Pancreas (tissue), 10 donors: ENCODE data around the gene DLD. TPM values are rescaled to one million over a fixed set of nuclear protein-coding genes. Genes with fewer than 3 reads are reported as not detected.

ENCODE experiments used
- ATAC-seq, 4 donors: fragments of 200-7000 bp; cut with Tn5 transposase; one replicate each; pipeline versions ENCODE4 v1.8.0 to v1.9.1; 2020; ENCODE audit warnings: mild to moderate bottlenecking in 4 of 4, moderate library complexity in 4 of 4
- DNase-seq, 6 donors: peaks; one replicate each; pipeline ENCODE4 v3.0.0-alpha.2; 2020
- FAIRE-seq: peaks from 2 replicates; lab custom pipeline; 2012; peaks lifted over from hg19 to GRCh38; lab: Jason Lieb, UNC
- H3K27ac ChIP-seq, 4 donors: fragments of 200-600 bp; sonication (generic); 1 replicate in 3 of 4; 2 replicates in 1 of 4; pipeline versions ENCODE4 v1.5.0 to v1.8.0; 2020
- H3K27me3 ChIP-seq, 4 donors: fragments of 200-600 bp; one replicate each; pipeline ENCODE4 v1.8.0; 2021
- H3K36me3 ChIP-seq, 3 donors: fragments of 200-600 bp; sonication (generic) in 1 of 3; one replicate each; pipeline versions ENCODE4 v1.5.0 to v1.8.0; 2020 to 2021
- H3K4me1 ChIP-seq, 3 donors: fragments of 200-600 bp; one replicate each; pipeline ENCODE4 v1.8.0; 2021
- H3K4me3 ChIP-seq, 4 donors: fragments of 200-600 bp; sonication (generic) in 2 of 4; one replicate each; pipeline versions ENCODE4 v1.5.0 to v1.8.0; 2020 to 2021
- H3K9me3 ChIP-seq, 4 donors: fragments of 200-600 bp; one replicate each; pipeline ENCODE4 v1.8.0; 2021
- WGBS, 2 donors: extraction: QIAGEN DNeasy Blood & Tissue Kit; methylation state at CpG; one replicate each; pipeline ENCODE4 v1.1.7; 2013; 5-methylcytosine and 5-hydroxymethylcytosine counted together
- intact Hi-C, 3 donors: fragments of 100-400 bp; cut with DNase I; formaldehyde crosslinking; loops; one replicate each; pipeline versions ENCODE4 v1.11.1 to v1.14.2; 2022
- polyA plus RNA-seq, 2 donors: library from polyadenylated mRNA; stranded (reverse); fragments of 200-250 nt; gene quantifications; one replicate each; pipeline ENCODE4 v1.2.3, GENCODE V29; 2013
- total RNA-seq, 6 donors: library from RNA; stranded (reverse); fragmentation: NEBNext Ultra II Directional in 4 of 6; extraction: Animal tissue kit (Norgen Biotek cat#: 25700) in 4 of 6; gene quantifications; one replicate each; pipeline versions ENCODE4 v1.2.1 to v1.2.4, GENCODE V29; 2021 to 2023
- TF ChIP-seq, protein P1 (sequence below), 4 donors: fragments of 200-600 bp; sonication (generic) in 3 of 4; IDR thresholded peaks; one replicate each; pipeline versions ENCODE4 v1.5.0 to v1.8.0; 2021; ENCODE audit warnings: antibody characterized with exemption in 4 of 4
- donor health status: healthy with polysubstance abuse.
- donor health status: DM: no; HTN: no; CAD: no; lungs with moderate emphysema.
- donor health status: DM: no; HTN: no; CAD: no.
- donor health status: control.
- donor health status: control.
- donor health status: Bipolar disorder and iron deficiency.
- donor health status: DM: yes; HTN: yes; CAD: no.
- donor health status: DM: no; HTN: no; CAD: no.
- donor health status: DM: no; HTN: no; CAD: no.
- donor health status: DM: yes; HTN: yes; CAD: no.

The DLD gene
- total and polyA plus RNA-seq, 8 donors: 8.2 to 43.0 (median 34.1) TPM

DNA sequence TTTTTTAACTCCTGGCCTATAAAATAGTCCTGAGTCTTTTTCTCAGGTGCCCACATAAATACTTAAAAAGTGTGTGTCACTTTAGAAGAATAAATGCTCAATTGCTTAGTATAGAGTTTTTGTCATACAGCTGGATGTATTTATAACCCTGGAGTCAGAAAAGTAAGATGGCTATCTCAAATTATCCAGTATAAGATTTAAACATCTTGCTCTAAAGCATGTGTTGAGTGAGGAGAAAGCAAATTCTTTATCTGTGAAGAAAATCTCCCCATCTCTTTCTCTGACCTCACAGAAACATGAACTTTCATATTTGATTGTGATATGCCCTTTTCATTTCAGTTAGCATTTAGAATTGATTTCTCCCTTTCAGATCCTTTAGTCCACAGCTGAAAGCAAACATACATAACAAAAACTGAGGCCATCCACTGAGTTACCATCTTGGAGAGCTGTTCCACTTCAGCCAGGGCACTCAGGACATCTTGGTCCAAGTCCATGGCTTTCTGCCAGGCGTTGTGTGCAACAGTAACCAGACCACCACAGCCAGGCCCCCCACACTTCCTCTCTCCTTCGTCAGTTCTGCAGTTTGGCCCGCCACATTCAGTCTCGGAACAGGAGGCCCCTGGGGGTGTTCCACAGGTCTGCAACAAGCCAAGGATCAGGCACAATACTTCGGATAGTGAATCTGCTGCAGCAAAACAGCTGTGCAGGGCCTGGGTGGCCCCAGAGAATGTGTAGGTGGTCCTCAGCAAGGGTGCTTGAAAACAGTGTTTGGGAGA is 40.9 kb downstream of the DLD start:
- ATAC-seq (no peak), DNase-seq (peak in 1 of 6 donors; percentile 32), FAIRE-seq (no peak)
- Histone ChIP-seq H3K9me3 (no peaks in the 10 kb centered on the region), H3K36me3 (peaks cover 0 to 40% (median 5%) of the 10 kb centered on the region in 3 donors), H3K27me3 (no peaks in the 10 kb centered on the region), H3K27ac (no peak overlapping the region), H3K4me1 (no peaks in the 10 kb centered on the region), H3K4me3 (no peak overlapping the region)
- intact Hi-C loops: no loop called here
- TF ChIP-seq, protein P1, sequence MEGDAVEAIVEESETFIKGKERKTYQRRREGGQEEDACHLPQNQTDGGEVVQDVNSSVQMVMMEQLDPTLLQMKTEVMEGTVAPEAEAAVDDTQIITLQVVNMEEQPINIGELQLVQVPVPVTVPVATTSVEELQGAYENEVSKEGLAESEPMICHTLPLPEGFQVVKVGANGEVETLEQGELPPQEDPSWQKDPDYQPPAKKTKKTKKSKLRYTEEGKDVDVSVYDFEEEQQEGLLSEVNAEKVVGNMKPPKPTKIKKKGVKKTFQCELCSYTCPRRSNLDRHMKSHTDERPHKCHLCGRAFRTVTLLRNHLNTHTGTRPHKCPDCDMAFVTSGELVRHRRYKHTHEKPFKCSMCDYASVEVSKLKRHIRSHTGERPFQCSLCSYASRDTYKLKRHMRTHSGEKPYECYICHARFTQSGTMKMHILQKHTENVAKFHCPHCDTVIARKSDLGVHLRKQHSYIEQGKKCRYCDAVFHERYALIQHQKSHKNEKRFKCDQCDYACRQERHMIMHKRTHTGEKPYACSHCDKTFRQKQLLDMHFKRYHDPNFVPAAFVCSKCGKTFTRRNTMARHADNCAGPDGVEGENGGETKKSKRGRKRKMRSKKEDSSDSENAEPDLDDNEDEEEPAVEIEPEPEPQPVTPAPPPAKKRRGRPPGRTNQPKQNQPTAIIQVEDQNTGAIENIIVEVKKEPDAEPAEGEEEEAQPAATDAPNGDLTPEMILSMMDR (IDR thresholded peaks at IDR 0.05): no peak
- WGBS, 2 donors: 82 to 84% methylated on average over 5 of the region's 5 CpGs

GRCh38 chr7:107932805-107933204 is 41.8 kb downstream of the DLD start:
- Histone ChIP-seq H3K4me1 (no peaks in the 10 kb centered on the region), H3K9me3 (no peaks in the 10 kb centered on the region), H3K36me3 (peaks cover 0 to 33% (median 5%) of the 10 kb centered on the region in 3 donors), H3K4me3 (no peak overlapping the region), H3K27ac (no peak overlapping the region), H3K27me3 (no peaks in the 10 kb centered on the region)
- TF ChIP-seq, protein P1 (IDR thresholded peaks at IDR 0.05): no peak
- intact Hi-C loops: no loop called here
- FAIRE-seq (no peak), DNase-seq (no peak), ATAC-seq (no peak)
- 71 to 79% methylated on average over 2 of the region's 2 CpGs for WGBS, 2 donors

DNA sequence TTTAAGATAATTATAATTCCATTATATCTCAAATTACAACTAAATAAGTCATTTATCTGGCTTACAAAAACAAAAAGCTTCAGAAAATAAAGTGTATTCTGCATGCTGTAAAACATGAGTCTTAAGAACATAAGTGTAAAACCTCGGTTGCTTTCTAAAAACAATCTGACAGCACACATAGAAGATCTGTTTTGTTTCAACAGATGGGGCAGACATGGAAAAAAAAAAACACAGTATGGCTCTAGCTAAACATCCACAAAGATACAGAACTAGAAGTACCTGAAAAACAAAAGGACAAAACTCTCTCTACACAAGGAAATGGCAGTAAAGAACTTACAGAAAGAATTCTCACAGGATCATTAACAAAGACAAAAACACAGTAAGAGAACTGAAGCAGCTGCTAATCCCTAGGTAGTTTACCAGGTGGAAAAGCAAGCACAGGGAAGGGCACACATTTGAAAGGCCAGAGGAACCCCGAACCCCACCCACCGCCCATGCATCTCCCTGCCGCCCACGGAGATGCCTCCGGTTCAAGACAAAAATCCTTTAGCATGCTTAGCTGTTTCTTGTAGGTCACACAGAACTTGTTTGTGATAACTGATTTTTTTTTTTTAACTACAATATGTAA is 42.5 kb downstream of the DLD start:
- no peaks in the 10 kb centered on the region for H3K9me3 ChIP-seq
- ATAC-seq (no peak), FAIRE-seq (peak; percentile 39), DNase-seq (no peak)
- TF ChIP-seq, protein P1 (IDR thresholded peaks at IDR 0.05): no peak
- no peaks in the 10 kb centered on the region for H3K27me3 ChIP-seq
- intact Hi-C loops: no loop called here
- H3K27ac ChIP-seq: no peak overlapping the region
- 74 to 75% methylated on average over 6 of the region's 6 CpGs for WGBS, 2 donors
- H3K4me1 ChIP-seq: no peaks in the 10 kb centered on the region
- no peak overlapping the region for H3K4me3 ChIP-seq
- H3K36me3 ChIP-seq: peaks cover 0 to 26% (median 5%) of the 10 kb centered on the region in 3 donors

GRCh38 chr7:107934991-107935770 is 44.2 kb downstream of the DLD start:
- Histone ChIP-seq H3K27ac (no peak overlapping the region), H3K27me3 (no peaks in the 10 kb centered on the region), H3K4me1 (no peaks in the 10 kb centered on the region), H3K36me3 (peaks cover 0 to 27% (median 5%) of the 10 kb centered on the region in 3 donors), H3K9me3 (no peaks in the 10 kb centered on the region), H3K4me3 (no peak overlapping the region)
- ATAC-seq: no peak
- WGBS, 2 donors: 85 to 96% methylated on average over 8 of the region's 8 CpGs
- DNase-seq: no peak
- FAIRE-seq: no peak
- intact Hi-C loops: no loop called here
- TF ChIP-seq, protein P1 (IDR thresholded peaks at IDR 0.05): no peak
